ENCODE measurements around the gene GLRA1.

The GLRA1 gene

GRCh38 chr5:151775025-151775606 lies 149.5 kb downstream of the GLRA1 start:
- Histone ChIP-seq H3K9me3 (ENCODE audit: control insufficient read depth, low read length) (no peaks in the 10 kb centered on the region), H3K4me1 (ENCODE audit: control insufficient read depth, insufficient read depth, low read length, poor library complexity, severe bottlenecking) (peaks cover 10% of the 10 kb centered on the region), H3K27ac (ENCODE audit: low read depth, low read length, severe bottlenecking) (no peak overlapping the region), H3K4me3 (ENCODE audit: extremely low read depth, insufficient read depth, low read length, poor library complexity, severe bottlenecking) (peak overlapping the region; percentile 19), H3K36me3 (ENCODE audit: control insufficient read depth, insufficient read depth, low read length) (peaks cover 37% of the 10 kb centered on the region)
- 75% methylated on average over 1 of the region's 3 CpGs; no CpG with 5 or more reads in 1 of the 2 experiments for WGBS, 2 experiments (ENCODE audit: insufficient coverage in 2 of 2)

GRCh38 chr5:151773951-151774350 lies 150.7 kb downstream of the GLRA1 start:
- Histone ChIP-seq H3K4me3 (ENCODE audit: extremely low read depth, insufficient read depth, low read length, poor library complexity, severe bottlenecking) (peak overlapping the region; percentile 99), H3K27ac (ENCODE audit: low read depth, low read length, severe bottlenecking) (no peak overlapping the region), H3K36me3 (ENCODE audit: control insufficient read depth, insufficient read depth, low read length) (peaks cover 35% of the 10 kb centered on the region), H3K4me1 (ENCODE audit: control insufficient read depth, insufficient read depth, low read length, poor library complexity, severe bottlenecking) (peaks cover 10% of the 10 kb centered on the region), H3K9me3 (ENCODE audit: control insufficient read depth, low read length) (no peaks in the 10 kb centered on the region)
- 0 to 40% methylated on average over 1 of the region's 3 CpGs for WGBS, 2 experiments (ENCODE audit: insufficient coverage in 2 of 2)

GRCh38 chr5:151772846-151773561 lies 151.6 kb downstream of the GLRA1 start:
- 1 to 2% methylated on average over 15 to 17 of the region's 18 CpGs for WGBS, 2 experiments (ENCODE audit: insufficient coverage in 2 of 2)
- Histone ChIP-seq H3K27ac (ENCODE audit: low read depth, low read length, severe bottlenecking) (peak overlapping the region; percentile 92), H3K36me3 (ENCODE audit: control insufficient read depth, insufficient read depth, low read length) (peaks cover 26% of the 10 kb centered on the region), H3K4me3 (ENCODE audit: extremely low read depth, insufficient read depth, low read length, poor library complexity, severe bottlenecking) (peak overlapping the region; percentile 99), H3K9me3 (ENCODE audit: control insufficient read depth, low read length) (no peaks in the 10 kb centered on the region), H3K4me1 (ENCODE audit: control insufficient read depth, insufficient read depth, low read length, poor library complexity, severe bottlenecking) (peaks cover 10% of the 10 kb centered on the region)
